Measurements from ENCODE around the gene DDX17. TPM values are rescaled to one million over a fixed set of nuclear protein-coding genes. Genes with fewer than 3 reads are reported as not detected.

DDX17 gene
- total RNA-seq, 1 experiment from 2014 or later: 234 TPM

DNA sequence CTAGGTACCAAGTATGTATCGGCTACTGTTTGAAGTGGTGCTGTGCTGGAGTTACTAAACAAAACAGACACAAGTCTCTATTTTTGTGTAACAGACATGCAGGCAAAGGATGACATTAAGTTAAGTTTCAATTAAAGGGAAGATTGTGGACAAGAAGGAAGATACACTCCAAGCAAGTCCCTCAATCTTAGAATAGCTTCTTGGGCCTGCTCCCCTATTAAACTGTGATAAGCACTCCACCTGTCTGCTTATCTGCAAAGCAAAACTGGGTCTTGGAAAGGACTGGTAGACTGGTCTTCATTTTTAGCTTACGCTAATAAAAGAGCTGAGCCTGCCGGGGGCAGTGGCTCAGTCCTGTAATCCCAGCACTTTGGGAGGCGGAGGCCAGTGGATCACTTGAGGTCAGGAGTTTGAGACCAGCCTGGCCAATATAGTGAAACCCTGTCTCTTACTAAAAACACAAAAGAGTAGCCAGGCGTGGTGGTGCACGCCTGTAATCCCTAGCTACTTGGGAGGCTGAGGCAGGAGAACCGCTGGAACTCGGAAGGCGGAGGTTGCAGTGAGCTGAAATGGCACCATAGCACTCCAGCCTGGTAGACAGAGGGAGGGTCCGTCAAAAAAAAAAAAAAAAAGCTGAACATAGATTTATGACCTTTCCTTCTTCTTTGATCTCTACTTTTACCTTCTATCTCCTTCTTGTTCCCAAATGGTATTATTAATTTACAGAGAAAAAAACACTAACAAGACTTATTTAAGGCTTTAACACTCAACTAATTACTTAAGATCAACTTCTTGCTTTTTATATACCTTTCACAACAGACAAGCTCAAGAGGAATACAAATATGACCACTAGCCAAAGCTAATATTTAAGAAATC lies 4.1 kb downstream of the DDX17 start:
- intact Hi-C loops (cut with micrococcal nuclease): no loop called here
- POLR2A ChIA-PET: interaction anchor here (0.6 to 2.3 kb wide), 2 partner anchors 11 to 22 kb away, joined by 3 to 9 read pairs; no protein-coding TSS in a partner anchor
- Histone ChIP-seq H3K4me2 (ENCODE audit: low read length) (no peak overlapping the region), H3K4me1 (ENCODE audit: control insufficient read depth in 1 of 2, insufficient read depth in 2 of 2, low read length in 2 of 2) (peaks cover 9 to 19% of the 10 kb centered on the region in 2 experiments; a peak in 3 of 4 replicates), H3K9me2 (ENCODE audit: insufficient read depth) (no peaks in the 10 kb centered on the region), H3K36me3 (ENCODE audit: control insufficient read depth in 1 of 2, insufficient read depth in 2 of 2, low read length in 2 of 2) (peaks cover 44 to 63% of the 10 kb centered on the region in 2 experiments), H3K27me3 (ENCODE audit: insufficient read depth, low read length) (no peaks in the 10 kb centered on the region), H3K9ac (ENCODE audit: low read length) (no peak overlapping the region), H3K9me3 (ENCODE audit: control insufficient read depth in 1 of 2, insufficient read depth in 1 of 2, low read depth in 1 of 2, low read length in 2 of 2) (no peaks in the 10 kb centered on the region), H3K79me2 (ENCODE audit: insufficient read depth, low read length) (peaks cover 90% of the 10 kb centered on the region), H3K4me3 (replicated peaks in 1 of 2; ENCODE audit: low read depth in 1 of 2, low read length in 2 of 2) (no peak overlapping the region), H4K20me1 (ENCODE audit: insufficient read depth) (peaks cover 44% of the 10 kb centered on the region; the same call in 1 of the 2 replicates), H2AFZ (ENCODE audit: low read depth, low read length, poor library complexity, severe bottlenecking) (no peak overlapping the region), H3K27ac (ENCODE audit: low read depth, low read length) (no peak overlapping the region)
- CTCF ChIA-PET: interaction anchor here (1.3 kb wide), 1 partner anchor 69 kb away, joined by 3 read pairs; no protein-coding TSS in a partner anchor
- no TSS peak for BruUV-seq (replicated peaks)
- RAD21 ChIA-PET (ENCODE audit: low non-redundant PET in 1 of 2, low total read pairs in 2 of 2, uncharacterized antibody in 2 of 2, unreplicated experiment in 2 of 2): no interaction called here
- ATAC-seq: no peak
- TF ChIP-seq EZH2phosphoT487 (IDR thresholded peaks at IDR 0.05; ENCODE audit: borderline replicate concordance): no peak
- DNase-seq (ENCODE audit: low read depth, low spot score): no peak

DNA sequence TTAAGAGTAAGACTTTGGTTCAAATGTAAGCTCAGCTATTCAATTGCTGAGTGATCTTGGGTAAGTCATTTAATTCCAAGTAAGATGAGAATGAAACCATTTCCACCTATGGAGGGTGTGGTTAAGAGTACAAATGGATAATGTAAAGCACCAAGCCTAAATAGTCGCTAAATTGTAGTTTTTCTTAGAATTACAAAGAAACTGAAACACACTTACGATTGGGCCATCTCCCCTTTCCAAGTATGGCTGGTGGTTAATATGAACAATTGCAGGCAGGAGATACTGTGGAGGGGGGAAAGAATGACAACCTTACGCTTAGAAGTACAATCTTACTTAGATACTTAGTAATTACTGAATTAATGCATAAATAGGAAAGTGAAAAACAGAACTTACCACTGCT lies 8.2 kb downstream of the DDX17 start:
- POLR2A ChIA-PET: no interaction called here
- Histone ChIP-seq H3K79me2 (ENCODE audit: insufficient read depth, low read length) (peaks cover 97% of the 10 kb centered on the region), H4K20me1 (ENCODE audit: insufficient read depth) (peaks cover 48% of the 10 kb centered on the region; the same call in 1 of the 2 replicates), H3K9me2 (ENCODE audit: insufficient read depth) (no peaks in the 10 kb centered on the region), H3K9ac (ENCODE audit: low read length) (no peak overlapping the region), H2AFZ (ENCODE audit: low read depth, low read length, poor library complexity, severe bottlenecking) (no peak overlapping the region), H3K27me3 (ENCODE audit: insufficient read depth, low read length) (no peaks in the 10 kb centered on the region), H3K4me3 (replicated peaks in 1 of 2; ENCODE audit: low read depth in 1 of 2, low read length in 2 of 2) (no peak overlapping the region), H3K27ac (ENCODE audit: low read depth, low read length) (no peak overlapping the region), H3K36me3 (ENCODE audit: control insufficient read depth in 1 of 2, insufficient read depth in 2 of 2, low read length in 2 of 2) (peaks cover 81 to 90% of the 10 kb centered on the region in 2 experiments), H3K4me2 (ENCODE audit: low read length) (no peak overlapping the region), H3K4me1 (ENCODE audit: control insufficient read depth in 1 of 2, insufficient read depth in 2 of 2, low read length in 2 of 2) (no peaks in the 10 kb centered on the region), H3K9me3 (ENCODE audit: control insufficient read depth in 1 of 2, insufficient read depth in 1 of 2, low read depth in 1 of 2, low read length in 2 of 2) (no peaks in the 10 kb centered on the region)
- DNase-seq (ENCODE audit: low read depth, low spot score) (no peak), ATAC-seq (no peak)
- CTCF ChIA-PET: no interaction called here
- RAD21 ChIA-PET (ENCODE audit: low non-redundant PET in 1 of 2, low total read pairs in 2 of 2, uncharacterized antibody in 2 of 2, unreplicated experiment in 2 of 2): no interaction called here
- intact Hi-C loops (cut with micrococcal nuclease): no loop called here
- no TSS peak for BruUV-seq (replicated peaks)
- TF ChIP-seq SP1 (IDR thresholded peaks at IDR 0.05; ENCODE audit: low read depth) (no peak), JUND (IDR thresholded peaks at IDR 0.05) (no peak), EGR1 (IDR thresholded peaks at IDR 0.05; ENCODE audit: low read depth) (no peak), POLR2A (IDR thresholded peaks at IDR 0.05; ENCODE audit: borderline replicate concordance, extremely low read depth, insufficient read depth, insufficient read length) (no peak), ZFX (IDR thresholded peaks at IDR 0.05) (no peak), YY1 (IDR thresholded peaks at IDR 0.05; ENCODE audit: extremely low read depth, insufficient replicate concordance, low read depth, low read length) (no peak), CBX3 (IDR thresholded peaks at IDR 0.05; ENCODE audit: low read depth) (no peak), FOSL1 (IDR thresholded peaks at IDR 0.05; ENCODE audit: low read depth) (no peak), ZNF274 (IDR thresholded peaks at IDR 0.05; ENCODE audit: low read depth, low read length) (no peak), TCF7L2 (IDR thresholded peaks at IDR 0.05; ENCODE audit: borderline replicate concordance, extremely low read depth, insufficient read depth, insufficient read length) (no peak), CTCF (IDR thresholded peaks at IDR 0.05 in 2 of 3, conservative IDR thresholded peaks at IDR 0.05 in 1 of 3; ENCODE audit: borderline replicate concordance in 1 of 3, insufficient read depth in 1 of 3, low read depth in 2 of 3, low read length in 2 of 3) (no peak), ELF1 (IDR thresholded peaks at IDR 0.05; ENCODE audit: borderline replicate concordance, low read depth) (no peak), EZH2phosphoT487 (IDR thresholded peaks at IDR 0.05; ENCODE audit: borderline replicate concordance) (no peak), MAX (IDR thresholded peaks at IDR 0.05) (no peak), POLR2AphosphoS5 (IDR thresholded peaks at IDR 0.05; ENCODE audit: low read depth, low read length) (no peak)
- TF ChIP-seq, protein P1, sequence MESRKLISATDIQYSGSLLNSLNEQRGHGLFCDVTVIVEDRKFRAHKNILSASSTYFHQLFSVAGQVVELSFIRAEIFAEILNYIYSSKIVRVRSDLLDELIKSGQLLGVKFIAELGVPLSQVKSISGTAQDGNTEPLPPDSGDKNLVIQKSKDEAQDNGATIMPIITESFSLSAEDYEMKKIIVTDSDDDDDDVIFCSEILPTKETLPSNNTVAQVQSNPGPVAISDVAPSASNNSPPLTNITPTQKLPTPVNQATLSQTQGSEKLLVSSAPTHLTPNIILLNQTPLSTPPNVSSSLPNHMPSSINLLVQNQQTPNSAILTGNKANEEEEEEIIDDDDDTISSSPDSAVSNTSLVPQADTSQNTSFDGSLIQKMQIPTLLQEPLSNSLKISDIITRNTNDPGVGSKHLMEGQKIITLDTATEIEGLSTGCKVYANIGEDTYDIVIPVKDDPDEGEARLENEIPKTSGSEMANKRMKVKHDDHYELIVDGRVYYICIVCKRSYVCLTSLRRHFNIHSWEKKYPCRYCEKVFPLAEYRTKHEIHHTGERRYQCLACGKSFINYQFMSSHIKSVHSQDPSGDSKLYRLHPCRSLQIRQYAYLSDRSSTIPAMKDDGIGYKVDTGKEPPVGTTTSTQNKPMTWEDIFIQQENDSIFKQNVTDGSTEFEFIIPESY (IDR thresholded peaks at IDR 0.05; ENCODE audit: extremely low read depth, insufficient replicate concordance, low read length): no peak

Measured in HCT116 (cell line).